Smooth muscle cell (in vitro differentiated cells): ENCODE measurements around the gene NR2E1. TPM values are rescaled to one million over a fixed set of nuclear protein-coding genes. Genes with fewer than 3 reads are reported as not detected.

ENCODE experiments used
- DNase-seq: peaks from one replicate; lab custom pipeline; 2025; ENCODE audit not compliant: unreplicated experiment; lab: John Stamatoyannopoulos, UW
- H2AFZ ChIP-seq: fragments of 200-600 bp; sonication (generic); 2 replicates; pipeline ENCODE4 v1.6.0; 2016; ENCODE audit warnings: antibody characterized with exemption, low read depth, mild to moderate bottlenecking
- H3F3A ChIP-seq: fragments of 200-600 bp; sonication (generic); 2 replicates; pipeline ENCODE4 v1.6.0; 2017; ENCODE audit warnings: antibody characterized with exemption, low read depth
- H3K27ac ChIP-seq: fragments of 200-600 bp; sonication (generic); 2 replicates; pipeline ENCODE4 v1.5.1; 2016; ENCODE audit warnings: low read depth, mild to moderate bottlenecking
- H3K27me3 ChIP-seq: fragments of 200-600 bp; sonication (generic); 2 replicates; pipeline ENCODE4 v1.6.1; 2016; ENCODE audit warnings: low read depth, mild to moderate bottlenecking
- H3K36me3 ChIP-seq: fragments of 200-600 bp; sonication (generic); 2 replicates; pipeline ENCODE4 v1.5.1; 2016; ENCODE audit warnings: low read depth
- H3K4me1 ChIP-seq: fragments of 200-600 bp; sonication (generic); 2 replicates; pipeline ENCODE4 v1.5.1; 2016; ENCODE audit warnings: low read depth
- H3K4me2 ChIP-seq: fragments of 200-600 bp; sonication (generic); 2 replicates; pipeline ENCODE4 v1.6.0; 2016; ENCODE audit warnings: mild to moderate bottlenecking
- H3K4me3 ChIP-seq: fragments of 200-600 bp; sonication (generic); 2 replicates; pipeline ENCODE4 v1.5.1; 2016; ENCODE audit warnings: mild to moderate bottlenecking
- H3K79me2 ChIP-seq: fragments of 200-600 bp; sonication (generic); 2 replicates; pipeline ENCODE4 v1.6.0; 2016; ENCODE audit warnings: low read depth, mild to moderate bottlenecking
- H3K9ac ChIP-seq: fragments of 200-600 bp; sonication (generic); 2 replicates; pipeline ENCODE4 v1.6.0; 2016; ENCODE audit warnings: low read depth
- H3K9me3 ChIP-seq: fragments of 200-600 bp; sonication (generic); replicated peaks from 2 replicates; pipeline ENCODE4 v1.5.1; 2016; ENCODE audit warnings: low read depth
- H4K20me1 ChIP-seq: fragments of 200-600 bp; sonication (generic); 2 replicates; pipeline ENCODE4 v1.6.0; 2016; ENCODE audit warnings: low read depth
- CTCF ChIP-seq: fragments of 200-600 bp; sonication (generic); IDR thresholded peaks from 2 replicates; pipeline ENCODE4 v1.5.1; 2017; ENCODE audit warnings: borderline replicate concordance, mild to moderate bottlenecking, antibody characterized with exemption; ENCODE audit not compliant: insufficient read depth, poor library complexity, severe bottlenecking
- WGBS: methylation state at CpG from one replicate; pipeline ENCODE4 v1.1.7; 2016; ENCODE audit warnings: low lambda C conversion rate; 5-methylcytosine and 5-hydroxymethylcytosine counted together
- polyA plus RNA-seq: library from polyadenylated mRNA; unstranded; fragments of >200 nt; fragmentation: Nextera tagmentation; extraction: Ambion mirVana; gene quantifications from 2 replicates; pipeline ENCODE4 v1.2.1, GENCODE V29; 2016
- total RNA-seq: library from RNA; depleted of rRNA; stranded (reverse); fragments of >200 nt; gene quantifications from 2 replicates; pipeline ENCODE4 v1.2.3, GENCODE V29; 2014

Gene NR2E1
- total and polyA plus RNA-seq, 2 experiments from 2014 or later: not detected

- Histone ChIP-seq H3K79me2 (no peaks in the 10 kb centered on the region), H2AFZ (no peak overlapping the region), H3F3A (no peaks in the 10 kb centered on the region), H3K36me3 (no peaks in the 10 kb centered on the region), H3K27me3 (no peaks in the 10 kb centered on the region), H3K9me3 (no peaks in the 10 kb centered on the region), H4K20me1 (no peaks in the 10 kb centered on the region), H3K4me1 (peaks cover 13% of the 10 kb centered on the region), H3K4me2 (no peak overlapping the region), H3K9ac (no peak overlapping the region), H3K27ac (no peak overlapping the region), H3K4me3 (no peak overlapping the region)
- WGBS: 87% methylated on average over 14 of the region's 14 CpGs
- no peak for TF ChIP-seq CTCF
- no peak for DNase-seq
These were observed 37.6 kb downstream of the NR2E1 start for GRCh38 chr6:108203189-108204112.

- DNase-seq: no peak
- H4K20me1 ChIP-seq: peaks cover 29% of the 10 kb centered on the region
- no peaks in the 10 kb centered on the region for H3K9me3 ChIP-seq
- no peaks in the 10 kb centered on the region for H3K36me3 ChIP-seq
- TF ChIP-seq CTCF: no peak
- no peaks in the 10 kb centered on the region for H3K27me3 ChIP-seq
- no peak overlapping the region for H3K4me3 ChIP-seq
- no peaks in the 10 kb centered on the region for H3F3A ChIP-seq
- no peaks in the 10 kb centered on the region for H3K79me2 ChIP-seq
- H2AFZ ChIP-seq: no peak overlapping the region
- H3K27ac ChIP-seq: no peak overlapping the region
- no peak overlapping the region for H3K9ac ChIP-seq
- H3K4me2 ChIP-seq: no peak overlapping the region
- WGBS: 92% methylated on average over 4 of the region's 4 CpGs
- H3K4me1 ChIP-seq: peaks cover 13% of the 10 kb centered on the region
These were observed 41.2 kb downstream of the NR2E1 start for GRCh38 chr6:108207013-108207412.

- Histone ChIP-seq H3K79me2 (peaks cover 5% of the 10 kb centered on the region), H3K4me2 (no peak overlapping the region), H3K9ac (no peak overlapping the region), H2AFZ (no peak overlapping the region), H3K27me3 (no peaks in the 10 kb centered on the region), H3F3A (no peaks in the 10 kb centered on the region), H3K36me3 (no peaks in the 10 kb centered on the region), H3K4me1 (no peaks in the 10 kb centered on the region), H3K4me3 (no peak overlapping the region), H4K20me1 (peaks cover 54% of the 10 kb centered on the region), H3K27ac (no peak overlapping the region), H3K9me3 (no peaks in the 10 kb centered on the region)
- 90% methylated on average over 5 of the region's 5 CpGs for WGBS
- no peak for TF ChIP-seq CTCF
- DNase-seq: no peak
These were observed 43.9 kb downstream of the NR2E1 start for GRCh38 chr6:108209738-108210137.
